ENCODE data around the gene FRS3. TPM values are rescaled to one million over a fixed set of nuclear protein-coding genes. Genes with fewer than 3 reads are reported as not detected.
A peak's percentile ranks its signal among the peaks of the same experiment; 100 is the strongest.

FRS3 gene
- total and polyA plus RNA-seq, 2 of the 13 experiments (the other 11 are each of a cell fraction or from before 2014, with no cell fraction given) = 3.0 to 7.4 TPM

GRCh38 chr6:41728073-41728936 is 51.4 kb downstream of the FRS3 start (continued):
- TF ChIP-seq ARID5B (CRISPR knock-in tag; IDR thresholded peaks at IDR 0.05) (peak; percentile 22; the same call in 1 of the 2 replicates), RBM39 (IDR thresholded peaks at IDR 0.05; ENCODE audit: low read depth, low read length, poor library complexity, severe bottlenecking) (peak; percentile 70), ZNF883 (CRISPR knock-in tag; IDR thresholded peaks at IDR 0.05; ENCODE audit: not compliant biosample characterization) (peak; percentile 28), ATF7-NPFF (CRISPR knock-in tag; IDR thresholded peaks at IDR 0.05; ENCODE audit: low read depth) (no peak), MXD4 (CRISPR knock-in tag; IDR thresholded peaks at IDR 0.05) (no peak), TAF15 (IDR thresholded peaks at IDR 0.05; ENCODE audit: low read depth, low read length, poor library complexity, severe bottlenecking) (no peak), KDM3A (CRISPR knock-in tag; IDR thresholded peaks at IDR 0.05; ENCODE audit: low read depth) (no peak), ZNF605 (CRISPR knock-in tag; IDR thresholded peaks at IDR 0.05) (peak; percentile 64; the same call in 1 of the 2 replicates), NKX3-1 (CRISPR knock-in tag; IDR thresholded peaks at IDR 0.05) (no peak), THYN1 (CRISPR knock-in tag; IDR thresholded peaks at IDR 0.05; ENCODE audit: borderline replicate concordance, low read depth) (no peak), RFXANK (CRISPR knock-in tag; IDR thresholded peaks at IDR 0.05) (no peak), POLR2A (IDR thresholded peaks at IDR 0.05; ENCODE audit: insufficient read depth in 1 of 2, low read depth in 2 of 2, low read length in 2 of 2) (no peak), ZNF264 (CRISPR knock-in tag; IDR thresholded peaks at IDR 0.05) (no peak), PBX3 (CRISPR knock-in tag; IDR thresholded peaks at IDR 0.05; ENCODE audit: borderline replicate concordance) (no peak), MATR3 (CRISPR knock-in tag; IDR thresholded peaks at IDR 0.05) (no peak), ZFP36L1 (CRISPR knock-in tag; IDR thresholded peaks at IDR 0.05) (no peak), ZNF281 (CRISPR knock-in tag; IDR thresholded peaks at IDR 0.05; ENCODE audit: borderline replicate concordance) (peak; percentile 68), MTF1 (CRISPR knock-in tag; IDR thresholded peaks at IDR 0.05) (no peak), FOXA1 (IDR thresholded peaks at IDR 0.05) (no peak), FOXA1 (CRISPR knock-in tag; IDR thresholded peaks at IDR 0.05) (no peak; the same call in 1 of the 2 replicates), IKZF5 (CRISPR knock-in tag; IDR thresholded peaks at IDR 0.05) (no peak; the same call in 1 of the 2 replicates)
